A549 (cell line): ENCODE results near the gene AFG1L. TPM values are rescaled to one million over a fixed set of nuclear protein-coding genes. Genes with fewer than 3 reads are reported as not detected.

Experiments used
- ATAC-seq, 2 experiments: fragments of 200-7000 bp in 1 of 2; fragments of >200 bp in 1 of 2; cut with Nextera tagmentation in 1 of 2; cut with Tn5 transposase in 1 of 2; 3 replicates each; pipeline versions ENCODE4 v1.8.0 to v1.9.1; 2018 to 2020; ENCODE audit warnings: mild to moderate bottlenecking in 1 of 2, moderate library complexity in 1 of 2
- CTCF ChIA-PET: fragments of 300-600 bp; sonication (Branson Sonifier 250); formaldehyde crosslinking; extraction: SDS; loops from one replicate; lab custom pipeline; 2021; ENCODE audit warnings: antibody characterized with exemption, inconsistent platforms; lab: Yijun Ruan, JAX
- POLR2A ChIA-PET: fragments of 350-600 bp; formaldehyde crosslinking; extraction: SDS; loops from one replicate; lab custom pipeline; 2021; ENCODE audit warnings: antibody characterized with exemption, inconsistent platforms; lab: Yijun Ruan, JAX
- DNase-seq, 2 experiments: peaks; one replicate each; pipeline versions ENCODE4 v3.0.0 to v3.0.0-alpha.2; 2011 to 2016; ENCODE audit warnings: low read depth in 1 of 2, low spot score in 1 of 2
- FAIRE-seq: peaks from 2 replicates; lab custom pipeline; 2011; peaks lifted over from hg19 to GRCh38; lab: Jason Lieb, UNC
- H3K27ac ChIP-seq, 2 experiments: fragments of >200 bp; sonication (Bioruptor Twin); formaldehyde crosslinking; 3 replicates each; pipeline ENCODE4 v1.5.1; 2016 to 2017
- H3K4me1 ChIP-seq: fragments of >200 bp; sonication (Bioruptor Twin); formaldehyde crosslinking; 3 replicates; pipeline ENCODE4 v1.6.1; 2016
- H3K4me2 ChIP-seq: fragments of >200 bp; sonication (Bioruptor Twin); formaldehyde crosslinking; 3 replicates; pipeline ENCODE4 v1.6.1; 2016
- H3K4me3 ChIP-seq: fragments of >200 bp; sonication (Bioruptor Twin); formaldehyde crosslinking; 3 replicates; pipeline ENCODE4 v1.5.1; 2016
- H3K9me3 ChIP-seq: fragments of >200 bp; sonication (Bioruptor Twin); formaldehyde crosslinking; 3 replicates; pipeline ENCODE4 v1.6.1; 2016
- BHLHE40 ChIP-seq: IDR thresholded peaks from 2 replicates; pipeline ENCODE4 v1.6.1; 2012; ENCODE audit warnings: low read depth, low read length, inconsistent platforms
- CBX2 ChIP-seq: fragments of 200-600 bp; sonication (generic); IDR thresholded peaks from 2 replicates; pipeline ENCODE4 v1.6.1; 2016; ENCODE audit warnings: low read depth, mild to moderate bottlenecking, borderline replicate concordance
- CBX8 ChIP-seq: fragments of 200-600 bp; sonication (generic); IDR thresholded peaks from 2 replicates; pipeline ENCODE4 v1.6.1; 2016
- CEBPB ChIP-seq, 2 experiments: fragments of >200 bp in 1 of 2; sonication (Bioruptor Twin) in 1 of 2; formaldehyde crosslinking in 1 of 2; IDR thresholded peaks; 2 replicates each; pipeline ENCODE4 v1.6.1; 2012 to 2016
- CTCF ChIP-seq: fragments of >200 bp; sonication (Bioruptor Twin); formaldehyde crosslinking; IDR thresholded peaks from 3 replicates; pipeline ENCODE4 v1.5.1; 2016
- EHF ChIP-seq: fragments of 250-450 bp; sonication (Bioruptor Pico); IDR thresholded peaks from 2 replicates; pipeline ENCODE4 v1.5.0; 2020; ENCODE audit warnings: mild to moderate bottlenecking
- EHMT2 ChIP-seq: fragments of 200-600 bp; sonication (generic); IDR thresholded peaks from 2 replicates; pipeline ENCODE4 v1.6.1; 2016; ENCODE audit warnings: antibody characterized with exemption, low read depth, mild to moderate bottlenecking, moderate library complexity
- FOSB ChIP-seq: fragments of 250-450 bp; sonication (Bioruptor Pico); IDR thresholded peaks from 2 replicates; pipeline ENCODE4 v1.5.0; 2020; ENCODE audit warnings: mild to moderate bottlenecking, moderate library complexity
- FOSL2 ChIP-seq, 2 experiments: fragments of 450-650 bp in 1 of 2; fragments of >200 bp in 1 of 2; sonication (Bioruptor Twin) in 1 of 2; formaldehyde crosslinking; IDR thresholded peaks; 2 replicates each; pipeline versions ENCODE4 v1.5.0 to v1.6.1; 2016 to 2020; ENCODE audit warnings: mild to moderate bottlenecking in 1 of 2, moderate library complexity in 1 of 2
- GATA3 ChIP-seq: IDR thresholded peaks from 2 replicates; pipeline ENCODE4 v1.6.1; 2012; ENCODE audit warnings: borderline replicate concordance
- HDAC2 ChIP-seq: fragments of 200-600 bp; sonication (generic); IDR thresholded peaks from 2 replicates; pipeline ENCODE4 v1.6.1; 2016
- HES2 ChIP-seq: fragments of >200 bp; sonication (Bioruptor Twin); formaldehyde crosslinking; IDR thresholded peaks from 2 replicates; pipeline ENCODE4 v1.6.1; 2016
- HEYL ChIP-seq: fragments of 250-450 bp; sonication (Bioruptor Pico); IDR thresholded peaks from 2 replicates; pipeline ENCODE4 v1.8.0; 2021; ENCODE audit warnings: mild to moderate bottlenecking, moderate library complexity
- HOXA7 ChIP-seq: fragments of 250-450 bp; sonication (Bioruptor Pico); IDR thresholded peaks from 2 replicates; pipeline ENCODE4 v1.5.0; 2020; ENCODE audit warnings: mild to moderate bottlenecking, moderate library complexity
- HOXB13 ChIP-seq: fragments of 250-450 bp; sonication (Bioruptor Pico); IDR thresholded peaks from 2 replicates; pipeline ENCODE4 v1.5.0; 2020; ENCODE audit warnings: low read depth, mild to moderate bottlenecking, moderate library complexity
- JUN ChIP-seq, 2 experiments: fragments of >200 bp; sonication (Bioruptor Twin); formaldehyde crosslinking; IDR thresholded peaks; 2 replicates in 1 of 2; 3 replicates in 1 of 2; pipeline ENCODE4 v1.6.1; 2016 to 2017
- JUNB ChIP-seq: fragments of >200 bp; sonication (Bioruptor Twin); formaldehyde crosslinking; IDR thresholded peaks from 2 replicates; pipeline ENCODE4 v1.6.1; 2016
- MAFK ChIP-seq: fragments of 450-650 bp; IDR thresholded peaks from 2 replicates; pipeline ENCODE4 v1.6.1; 2014; ENCODE audit not compliant: partially characterized antibody
- MAX ChIP-seq: IDR thresholded peaks from 2 replicates; pipeline ENCODE4 v1.6.1; 2012
- MAZ ChIP-seq: fragments of 150-350 bp; IDR thresholded peaks from 2 replicates; pipeline ENCODE4 v1.6.1; 2014; ENCODE audit warnings: antibody characterized with exemption, low read depth, low read length, borderline replicate concordance
- MYC ChIP-seq: IDR thresholded peaks from 2 replicates; pipeline ENCODE4 v1.6.1; 2012; ENCODE audit warnings: mild to moderate bottlenecking, inconsistent platforms, low read length, improper control_type of control experiment, borderline replicate concordance
- PHF8 ChIP-seq: fragments of 200-600 bp; sonication (generic); IDR thresholded peaks from 2 replicates; pipeline ENCODE4 v1.6.1; 2016; ENCODE audit warnings: low read depth, mild to moderate bottlenecking, antibody characterized with exemption, moderate library complexity, borderline replicate concordance
- POLR2A ChIP-seq: IDR thresholded peaks from 2 replicates; pipeline ENCODE4 v1.6.1; 2012; ENCODE audit warnings: mild to moderate bottlenecking, low read length
- POLR2AphosphoS2 ChIP-seq: conservative IDR thresholded peaks from 2 replicates; pipeline ENCODE4 v1.6.1; 2012; ENCODE audit warnings: low read length, improper control_type of control experiment, inconsistent platforms
- RAD21 ChIP-seq, 2 experiments: fragments of >200 bp in 1 of 2; sonication (Bioruptor Twin) in 1 of 2; formaldehyde crosslinking in 1 of 2; IDR thresholded peaks in 1 of 2; conservative IDR thresholded peaks in 1 of 2; 2 replicates in 1 of 2; 3 replicates in 1 of 2; pipeline ENCODE4 v1.6.1; 2012 to 2018; ENCODE audit warnings: inconsistent platforms in 1 of 2
- RARB ChIP-seq: fragments of 250-450 bp; sonication (Bioruptor Pico); IDR thresholded peaks from 2 replicates; pipeline ENCODE4 v1.8.0; 2021; ENCODE audit warnings: mild to moderate bottlenecking, moderate library complexity
- RCOR1 ChIP-seq: fragments of 150-350 bp; IDR thresholded peaks from 2 replicates; pipeline ENCODE4 v1.6.1; 2014; ENCODE audit warnings: antibody characterized with exemption, low read length, low read depth
- RFX5 ChIP-seq: fragments of 450-650 bp; IDR thresholded peaks from 2 replicates; pipeline ENCODE4 v1.7.1; 2014; ENCODE audit warnings: antibody characterized with exemption, mild to moderate bottlenecking, moderate library complexity
- SMC3 ChIP-seq: fragments of >200 bp; sonication (Bioruptor Twin); formaldehyde crosslinking; IDR thresholded peaks from 3 replicates; pipeline ENCODE4 v1.6.1; 2018; ENCODE audit warnings: inconsistent platforms
- TP53 ChIP-seq: fragments of 250-450 bp; sonication (Bioruptor Pico); IDR thresholded peaks from 2 replicates; pipeline ENCODE4 v1.5.0; 2021; ENCODE audit warnings: mild to moderate bottlenecking, moderate library complexity
- ZNF302 ChIP-seq: fragments of 250-450 bp; sonication (Bioruptor Pico); IDR thresholded peaks from 2 replicates; pipeline ENCODE4 v1.9.0; 2021; ENCODE audit warnings: inconsistent platforms, mild to moderate bottlenecking, moderate library complexity
- ZSCAN20 ChIP-seq: fragments of 250-450 bp; sonication (Bioruptor Pico); IDR thresholded peaks from 2 replicates; pipeline ENCODE4 v1.8.0; 2022; ENCODE audit warnings: mild to moderate bottlenecking, moderate library complexity
- WGBS: methylation state at CpG from one replicate; pipeline ENCODE4 v1.1.6; 2017; ENCODE audit errors: missing lambda C conversion rate; 5-methylcytosine and 5-hydroxymethylcytosine counted together
- polyA plus RNA-seq, 4 experiments: library from polyadenylated mRNA; depleted of rRNA in 3 of 4; stranded (reverse); fragments of >200 nt; fragmentation: RNase III in 1 of 4; extraction: RNeasy Plus Mini Kit Qiagen cat#74134 plus additional on column Dnase treatment in 1 of 4; gene quantifications; 2 replicates in 3 of 4; 3 replicates in 1 of 4; pipeline ENCODE4 v1.2.3, GENCODE V29; 2011 to 2017

AFG1L gene
- polyA plus RNA-seq, 2 of the 4 experiments (the other 2 are of a cell fraction), result 1.3 to 2.3 TPM

GRCh38 chr6:108454356-108454755 lies 159.5 kb downstream of the AFG1L start:
- no peak for ATAC-seq
- Histone ChIP-seq H3K4me2 (no peak overlapping the region), H3K4me1 (no peaks in the 10 kb centered on the region), H3K9me3 (no peaks in the 10 kb centered on the region), H3K4me3 (no peak overlapping the region), H3K27ac (no peak overlapping the region)
- ChIA-PET POLR2A (no interaction called here), CTCF (no interaction called here)
- WGBS, result 94% methylated on average over 2 of the region's 2 CpGs
- no peak for DNase-seq
- no peak for TF ChIP-seq HEYL (CRISPR knock-in tag)
- TF ChIP-seq POLR2AphosphoS2, result no peak
- TF ChIP-seq HDAC2, result no peak
- TF ChIP-seq CBX8, result no peak
- no peak for TF ChIP-seq PHF8
- TF ChIP-seq TP53 (CRISPR knock-in tag), result no peak
- no peak for TF ChIP-seq GATA3
- no peak for TF ChIP-seq CBX2
- TF ChIP-seq RARB (CRISPR knock-in tag), result no peak
- TF ChIP-seq FOSL2 (IDR thresholded peaks at IDR 0.05), result no peak
- TF ChIP-seq FOSL2 (CRISPR knock-in tag; IDR thresholded peaks at IDR 0.05), result no peak
- TF ChIP-seq HES2, result no peak
- TF ChIP-seq MYC, result no peak
- TF ChIP-seq MAX, result no peak
- TF ChIP-seq RAD21 (conservative IDR thresholded peaks at IDR 0.05 in 1 of 2, IDR thresholded peaks at IDR 0.05 in 1 of 2), result no peak
- no peak for TF ChIP-seq FOSB (CRISPR knock-in tag)
- no peak for TF ChIP-seq ZSCAN20 (CRISPR knock-in tag)
- TF ChIP-seq MAFK, result no peak
- FAIRE-seq, result no peak

GRCh38 chr6:108455688-108456087 lies 160.8 kb downstream of the AFG1L start:
- TF ChIP-seq EHMT2 (no peak), RCOR1 (no peak), RARB (CRISPR knock-in tag) (no peak)
- FAIRE-seq, result no peak
- Histone ChIP-seq H3K27ac (no peak overlapping the region), H3K4me2 (no peak overlapping the region), H3K4me1 (no peaks in the 10 kb centered on the region), H3K4me3 (no peak overlapping the region), H3K9me3 (no peaks in the 10 kb centered on the region)
- no peak for ATAC-seq
- POLR2A ChIA-PET, result no interaction called here
- CTCF ChIA-PET, result no interaction called here
- no peak for DNase-seq
- 8% methylated on average over 1 of the region's 1 CpG for WGBS

- H3K9me3 ChIP-seq, result no peaks in the 10 kb centered on the region
- H3K4me1 ChIP-seq, result peaks cover 21% of the 10 kb centered on the region
- no peak for FAIRE-seq
- no peak overlapping the region for H3K4me2 ChIP-seq
- CTCF ChIA-PET, result no interaction called here
- 88% methylated on average over 4 of the region's 4 CpGs for WGBS
- ATAC-seq, result no peak
- no peak overlapping the region for H3K27ac ChIP-seq
- no peak overlapping the region for H3K4me3 ChIP-seq
- TF ChIP-seq CTCF, result no peak
- no peak for TF ChIP-seq MAZ
- TF ChIP-seq SMC3, result no peak
- no peak for TF ChIP-seq ZSCAN20 (CRISPR knock-in tag)
- no peak for TF ChIP-seq MAX
- no peak for TF ChIP-seq HOXB13 (CRISPR knock-in tag)
- TF ChIP-seq JUNB, result no peak
- TF ChIP-seq JUN (IDR thresholded peaks at IDR 0.05), result no peak
- no peak for TF ChIP-seq CEBPB (IDR thresholded peaks at IDR 0.05)
- TF ChIP-seq MYC, result no peak
- TF ChIP-seq ZNF302 (CRISPR knock-in tag), result no peak
- no peak for TF ChIP-seq CBX8
- TF ChIP-seq FOSB (CRISPR knock-in tag), result no peak
- TF ChIP-seq EHF (CRISPR knock-in tag), result no peak
- TF ChIP-seq POLR2A, result no peak
- no peak for TF ChIP-seq HOXA7 (CRISPR knock-in tag)
- no peak for TF ChIP-seq RFX5
- TF ChIP-seq BHLHE40, result no peak
- no peak for DNase-seq
- POLR2A ChIA-PET, result no interaction called here
These were observed 168.9 kb downstream of the AFG1L start for GRCh38 chr6:108463784-108464183.
